NCI-H1930 (cell line): ENCODE data around the gene INPP5D.
"Not testable (repeated sequence)": the region's sequence is repeated elsewhere in the genome, so short reads cannot be mapped to it uniquely, and the experiment has no call there.

Source experiments
- DNase-seq, 2 experiments: peaks; one replicate each; lab custom pipeline; 2025; lab: John Stamatoyannopoulos, UW

The INPP5D gene

DNA sequence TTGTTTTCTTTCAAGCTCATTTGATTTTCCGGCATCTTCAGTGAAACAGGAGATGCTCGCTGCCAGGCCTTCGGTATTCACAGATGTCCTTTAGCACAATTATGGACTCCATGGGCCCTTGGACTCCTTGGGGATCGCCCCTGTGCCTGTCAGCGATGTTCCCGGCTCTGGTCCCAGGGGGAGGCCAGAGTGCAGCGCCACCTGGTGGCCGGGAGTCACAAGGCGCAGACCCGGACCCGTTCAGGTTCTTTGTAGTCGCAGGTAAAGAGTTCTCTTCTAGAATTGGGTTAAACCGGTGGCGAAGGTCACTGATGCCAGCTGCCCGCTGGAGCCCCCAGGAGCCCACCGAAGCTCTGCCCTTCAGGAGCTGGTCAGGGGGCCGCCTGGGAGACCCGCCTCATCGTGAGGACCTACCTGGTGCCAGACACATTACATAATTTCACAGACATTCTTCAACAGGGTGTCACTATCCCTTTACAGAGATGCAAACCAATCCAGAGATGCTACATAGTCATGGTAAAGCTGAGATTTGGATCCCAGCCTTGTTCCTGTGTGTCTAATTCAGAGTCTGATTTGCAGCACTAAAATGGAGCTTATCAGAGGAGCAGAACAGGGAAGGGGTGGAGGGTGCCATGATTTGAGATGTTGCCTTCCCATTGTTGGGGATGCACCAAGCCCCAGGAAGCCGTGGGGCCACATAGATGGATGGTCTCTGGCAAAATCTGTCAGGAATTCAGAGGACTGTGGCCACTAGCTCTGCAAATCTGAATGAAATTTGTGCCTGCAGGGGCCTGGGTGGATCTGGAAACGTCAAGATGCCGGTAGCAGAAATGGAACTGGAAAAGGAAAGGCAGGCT, 6.0 kb upstream of the INPP5D start:
- peak; percentile 37 to 54 for DNase-seq

DNA sequence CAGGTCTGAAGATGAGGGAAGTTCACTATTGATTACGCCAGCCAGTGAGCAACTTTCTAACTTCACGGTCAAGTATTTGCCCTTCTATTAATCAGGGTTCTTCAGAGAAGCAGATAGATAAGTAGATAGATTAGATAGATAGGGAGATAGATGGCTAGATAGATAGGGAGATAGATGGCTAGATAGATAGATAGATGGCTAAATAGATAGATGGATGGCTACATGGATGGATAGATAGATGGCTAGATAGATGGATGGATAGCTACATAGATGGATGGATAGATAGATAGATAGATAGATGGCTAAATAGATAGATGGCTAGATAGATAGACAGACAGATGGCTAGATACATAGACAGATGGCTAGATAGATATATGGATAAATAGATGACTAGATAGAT, 4.8 kb upstream of the INPP5D start:
- no peak for DNase-seq

DNA sequence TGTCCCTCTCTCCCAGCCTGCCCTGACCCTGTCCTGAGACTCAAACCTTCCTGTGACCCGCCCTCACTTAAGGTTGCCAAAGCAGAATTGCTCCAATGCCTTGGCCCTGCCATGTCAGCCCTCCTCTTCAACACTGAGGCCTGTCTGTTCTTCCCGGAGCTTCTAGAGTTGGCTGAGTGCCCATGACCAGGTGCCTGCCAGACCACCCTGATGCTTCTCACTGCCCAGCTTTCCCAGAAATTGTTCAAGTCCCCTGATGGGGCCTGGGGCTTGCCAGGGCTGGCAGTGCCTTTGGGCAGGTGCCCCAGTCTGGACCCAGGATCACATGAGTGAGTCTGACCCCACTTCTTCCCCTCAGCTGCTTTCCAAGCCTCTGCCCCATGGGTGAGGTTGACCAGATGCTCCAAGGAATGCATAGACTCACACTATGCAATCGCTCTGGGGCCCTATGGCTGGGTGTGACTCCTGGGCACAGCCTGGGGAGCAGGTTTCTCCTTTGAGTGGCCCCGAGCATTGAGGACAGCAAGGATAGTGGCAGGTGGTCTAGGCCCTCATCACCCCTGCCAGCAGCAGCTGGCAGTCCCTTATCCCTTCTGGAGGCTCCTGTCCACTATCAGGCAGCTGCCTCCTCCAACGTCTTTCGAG, 3.1 kb upstream of the INPP5D start:
- DNase-seq: no peak

DNA sequence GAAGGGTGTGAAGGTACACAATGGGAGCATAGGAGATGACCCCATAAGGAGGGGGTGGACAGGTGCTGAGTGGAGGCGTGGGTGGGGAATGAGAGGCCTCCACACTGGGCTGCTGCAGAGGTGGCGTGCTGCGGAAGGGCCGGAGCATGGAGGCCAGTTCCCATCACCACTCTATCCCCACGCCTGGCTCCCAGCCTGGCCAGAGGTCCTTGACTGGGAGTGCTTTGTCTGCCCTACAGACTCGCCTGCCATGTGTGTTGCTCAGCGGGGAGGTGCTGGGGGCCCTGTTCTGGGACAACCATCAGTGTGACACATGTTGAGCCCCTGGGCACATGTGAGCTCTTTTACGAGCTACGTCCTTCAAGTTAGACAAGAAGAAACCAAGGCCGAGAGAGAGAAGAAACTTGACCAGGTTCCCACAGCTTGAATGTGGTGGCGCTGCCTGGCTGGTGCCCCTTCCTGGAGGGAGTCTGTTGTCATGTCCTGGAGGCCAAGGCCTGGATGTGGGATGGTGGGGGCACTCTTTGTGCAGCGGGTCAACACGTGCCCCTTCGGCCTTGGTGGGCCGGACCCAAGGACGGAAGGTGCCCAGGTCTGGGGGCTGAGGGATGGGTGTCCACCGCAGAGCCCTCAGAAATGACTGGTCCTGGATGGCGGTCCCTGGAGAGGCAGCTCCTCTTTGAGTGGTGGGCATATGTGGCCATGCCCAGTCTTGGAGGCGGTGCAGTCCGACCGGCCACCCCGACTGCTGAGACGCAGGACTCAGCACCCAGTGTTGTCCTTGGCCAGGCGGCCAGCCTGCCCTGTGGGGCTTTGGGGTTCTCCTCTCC, 1.2 kb upstream of the INPP5D start:
- no peak for DNase-seq

DNA sequence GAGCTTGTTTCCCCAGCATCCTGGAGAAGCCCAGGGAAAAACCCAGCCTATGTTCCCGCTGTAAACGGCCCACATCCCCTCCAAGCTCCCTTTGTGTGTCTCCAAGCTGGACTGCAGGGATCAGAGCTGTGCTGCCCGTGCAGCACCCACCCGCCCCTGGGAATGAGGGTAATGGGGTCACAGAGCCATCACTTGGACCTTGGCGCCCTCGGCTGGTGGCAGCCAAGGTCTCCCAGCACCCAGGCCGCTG, 670 bp upstream of the INPP5D start:
- DNase-seq: no peak

DNA sequence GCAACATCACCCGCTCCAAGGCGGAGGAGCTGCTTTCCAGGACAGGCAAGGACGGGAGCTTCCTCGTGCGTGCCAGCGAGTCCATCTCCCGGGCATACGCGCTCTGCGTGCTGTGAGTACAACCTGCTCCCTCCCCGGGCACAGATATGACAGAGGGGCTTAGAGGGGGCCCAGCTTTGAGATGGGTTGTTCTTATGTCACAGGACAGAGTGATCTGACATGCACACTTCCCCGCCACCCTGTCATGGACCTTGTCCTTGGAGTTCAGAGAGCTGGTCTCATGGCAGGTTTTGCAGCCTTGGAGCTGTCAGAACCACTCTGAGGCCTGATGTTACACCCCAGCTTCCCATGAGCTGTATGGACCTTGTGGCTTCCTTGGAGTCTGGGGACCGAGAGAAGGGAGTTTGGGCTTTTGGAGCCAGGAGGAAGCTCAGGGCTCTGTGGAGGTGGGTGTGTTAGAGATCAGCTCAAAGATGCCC, 398 bp downstream of the INPP5D start:
- no peak for DNase-seq

DNA sequence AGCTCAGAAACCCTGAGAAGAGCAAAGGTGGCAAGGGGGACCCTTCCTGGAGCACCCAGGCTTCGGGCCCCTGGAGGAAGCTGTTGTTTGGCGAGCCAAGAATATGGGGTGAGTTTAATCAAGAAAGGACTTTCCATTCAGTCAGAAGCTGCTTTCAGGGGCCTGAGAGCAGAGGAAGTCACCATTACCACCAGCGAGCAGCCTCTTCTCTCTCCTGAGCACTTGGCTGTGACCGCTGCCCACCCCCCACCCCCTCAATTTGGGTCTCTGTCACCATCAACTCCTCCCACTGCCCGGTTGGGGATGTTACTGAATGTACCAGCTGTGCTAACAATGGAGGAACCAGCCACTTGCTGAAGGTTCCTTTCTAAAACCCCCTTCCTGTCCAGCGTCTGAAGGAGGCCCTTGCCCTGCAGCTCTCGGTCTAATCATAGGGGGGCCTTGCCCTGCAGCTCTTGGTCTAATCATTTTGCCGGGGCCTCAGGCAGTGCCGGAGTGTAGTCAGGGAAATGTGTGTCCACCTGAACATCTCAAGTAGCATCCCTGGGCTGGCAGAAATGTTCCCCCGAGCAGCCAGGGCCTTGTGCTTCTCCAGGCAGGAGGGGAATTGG, 943 bp downstream of the INPP5D start:
- DNase-seq: no peak

DNA sequence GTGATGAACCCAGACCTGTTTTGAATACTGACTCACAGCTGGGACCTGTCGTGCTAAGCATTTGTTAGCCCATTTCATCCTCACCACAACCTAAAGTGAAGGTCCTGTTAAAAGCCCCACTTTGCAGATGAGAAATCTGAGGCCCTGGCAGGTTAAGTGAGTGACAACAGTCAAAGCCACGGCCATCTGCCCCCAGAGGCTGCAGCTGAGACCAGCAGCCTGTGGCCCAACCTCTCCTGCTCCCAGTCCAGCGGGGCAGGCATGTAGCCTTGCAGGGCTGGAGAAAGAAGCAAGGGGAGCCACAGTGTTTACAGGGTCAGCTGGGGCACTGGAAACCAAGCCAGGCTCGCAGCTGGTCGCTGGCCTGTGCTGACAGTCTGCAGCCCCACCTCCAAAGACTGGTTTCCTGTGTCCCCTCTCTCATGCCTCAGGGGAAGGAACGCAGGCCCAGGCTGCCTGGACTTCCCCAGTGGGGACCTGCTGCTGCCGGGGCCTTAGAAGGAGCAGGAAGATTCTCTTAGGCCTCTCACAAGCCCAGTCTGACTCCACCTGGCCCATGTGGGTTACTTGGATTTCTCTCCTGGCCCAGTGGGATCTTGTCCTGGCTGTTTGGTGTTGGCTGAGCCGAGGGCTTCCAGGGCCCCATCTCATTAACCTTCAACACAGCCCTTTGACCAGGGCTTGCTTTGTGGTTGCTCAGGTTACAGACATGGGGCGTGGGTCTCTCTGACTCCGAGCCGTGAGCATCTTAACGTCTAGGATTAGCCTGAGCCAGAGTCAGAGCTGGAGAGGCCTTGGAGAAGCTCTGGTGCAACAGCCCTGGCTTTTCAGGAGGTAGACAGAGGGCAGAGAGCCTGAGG, 1.7 kb downstream of the INPP5D start:
- no peak for DNase-seq

DNA sequence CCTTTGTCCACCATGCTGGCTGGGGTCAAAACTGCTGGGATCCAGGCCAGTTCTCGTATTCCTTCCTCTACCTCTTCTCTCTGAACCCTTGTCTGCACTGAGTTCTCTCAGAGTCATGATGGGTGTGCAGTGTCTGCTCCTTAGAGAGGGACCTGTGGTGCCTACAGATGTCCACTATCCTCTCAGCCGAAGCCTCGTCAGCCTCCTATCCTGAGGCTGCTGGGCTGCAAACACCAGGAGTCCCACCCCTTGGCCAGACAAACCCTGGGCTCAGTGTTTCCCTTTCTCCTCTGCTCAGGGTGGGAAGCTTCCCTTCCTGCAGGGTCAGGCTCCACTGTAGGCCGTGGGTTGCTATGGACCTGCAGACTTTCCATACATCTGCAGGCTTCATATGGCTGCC, 2.3 kb downstream of the INPP5D start:
- DNase-seq: no peak

DNA sequence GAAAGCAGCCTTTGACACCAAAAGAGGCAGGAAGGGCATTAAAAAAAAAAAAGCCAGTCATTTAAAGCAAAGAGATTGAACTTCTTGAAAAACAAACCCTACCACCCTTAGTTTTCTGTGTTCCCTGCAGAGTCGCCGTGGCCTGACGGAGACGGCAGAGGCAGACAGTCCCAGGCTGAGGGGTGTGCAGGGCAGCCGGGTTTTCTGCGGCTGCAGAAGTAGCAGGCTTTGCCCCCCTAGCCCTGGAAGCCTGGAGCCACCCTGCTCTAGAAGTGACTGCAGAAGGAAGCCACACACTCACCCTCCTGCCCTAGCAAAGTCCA, 2.8 kb downstream of the INPP5D start:
- no peak for DNase-seq

DNA sequence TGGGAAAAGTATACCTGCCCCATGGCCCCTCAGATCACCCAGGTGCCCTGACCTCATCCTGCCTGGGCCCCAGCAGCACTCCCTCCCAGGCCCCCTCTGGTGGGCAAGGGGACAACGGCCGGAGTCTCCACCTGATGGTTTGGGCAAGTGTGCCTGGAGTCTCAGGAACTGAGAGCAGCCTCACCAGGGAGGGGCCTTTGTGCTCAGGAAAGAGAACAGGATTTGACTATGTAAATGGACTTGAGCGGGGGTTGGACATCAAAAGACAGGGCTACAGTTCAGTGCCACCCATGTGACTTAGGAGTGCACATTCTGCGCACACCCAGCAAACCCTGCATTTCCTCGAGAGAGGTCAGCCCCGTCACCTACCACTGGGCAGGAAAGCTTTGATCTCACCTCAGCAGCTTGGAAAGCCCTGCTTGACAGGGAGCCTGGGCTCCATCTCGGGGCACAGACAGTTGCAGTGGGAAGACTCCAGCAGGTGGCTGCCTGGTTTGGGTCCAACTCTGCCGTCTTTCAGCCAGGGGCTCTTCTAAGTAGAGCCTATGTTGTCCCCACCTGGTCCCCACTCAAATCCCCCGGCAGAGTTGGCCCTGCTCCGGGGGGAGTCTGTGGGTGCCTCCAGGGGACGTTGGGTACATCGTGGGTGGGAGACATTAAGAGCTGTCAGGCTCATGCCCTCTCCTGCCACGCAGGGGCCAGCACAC, 3.3 kb downstream of the INPP5D start:
- DNase-seq: no peak

DNA sequence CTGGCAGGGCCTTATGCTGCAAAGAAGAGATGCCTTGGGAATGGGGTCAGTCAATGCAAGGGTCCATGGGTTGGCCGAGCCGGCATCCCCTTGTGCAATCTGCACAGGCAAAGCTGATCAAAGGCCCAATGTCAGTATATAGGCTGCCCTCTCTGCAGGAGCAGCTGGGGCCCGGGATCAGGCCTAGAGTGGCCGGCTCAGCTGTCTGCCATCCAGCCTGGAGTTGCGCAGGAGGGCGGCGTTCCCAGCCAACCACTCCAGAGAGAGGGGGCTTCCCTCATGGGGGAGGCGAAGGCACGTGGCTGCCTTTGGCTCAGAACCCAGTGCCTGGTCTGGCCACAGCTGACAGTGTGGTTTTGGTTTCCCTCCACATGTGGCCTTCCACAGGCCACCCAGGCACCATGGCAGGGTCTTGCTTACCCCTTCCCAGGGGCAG, 3.9 kb downstream of the INPP5D start:
- no peak for DNase-seq

DNA sequence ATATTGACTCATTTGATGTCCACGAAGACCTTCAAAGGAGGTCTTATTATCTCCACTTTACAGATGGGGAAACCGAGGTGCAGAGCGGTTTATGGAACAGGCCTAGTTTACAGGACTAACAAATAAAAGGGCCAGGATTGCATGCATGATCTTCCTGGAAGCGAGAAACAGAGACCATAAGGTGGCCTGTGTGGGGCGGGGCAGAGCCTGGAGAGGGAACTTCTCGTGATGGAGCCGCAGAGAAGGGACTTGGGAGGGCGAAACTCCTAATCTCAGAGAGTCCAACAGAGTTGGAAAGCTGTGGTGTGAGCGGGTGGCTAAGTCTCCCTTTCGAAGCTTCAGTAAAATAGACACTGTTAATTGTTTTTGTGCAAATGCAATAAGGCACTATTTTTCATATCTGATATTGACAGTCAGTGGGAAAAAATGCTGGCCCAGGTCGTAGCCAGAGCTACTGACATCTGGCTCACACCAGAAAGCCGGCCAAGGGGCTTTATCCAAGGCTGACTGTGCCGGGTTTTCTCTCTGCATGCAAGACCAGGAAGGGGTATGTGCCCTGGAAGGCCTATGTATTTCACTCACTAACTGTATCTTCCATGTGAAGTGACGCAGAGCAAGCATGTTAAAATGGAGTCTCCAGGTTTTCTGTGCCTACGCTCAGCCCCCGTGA, 4.5 kb downstream of the INPP5D start:
- DNase-seq: no peak

DNA sequence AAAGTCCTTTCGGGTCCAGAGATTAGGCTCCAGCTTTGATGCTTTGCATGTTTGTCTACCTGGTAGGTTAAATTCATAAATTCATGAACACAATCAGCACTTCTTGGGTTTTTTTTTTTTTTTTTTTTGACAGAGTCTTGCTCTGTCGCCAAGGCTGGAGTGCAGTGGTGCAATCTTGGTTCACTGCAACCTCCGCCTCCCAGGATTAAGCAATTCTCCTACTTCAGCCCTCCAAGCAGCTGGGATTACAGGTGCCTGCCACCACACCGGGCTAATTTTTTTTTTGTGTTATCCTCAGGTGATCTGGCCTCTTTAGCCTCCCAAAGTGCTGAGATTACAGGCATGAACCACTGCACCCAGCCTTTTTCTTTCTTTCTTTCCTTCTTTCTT, 5.1 kb downstream of the INPP5D start:
- DNase-seq: not testable (repeated sequence)

DNA sequence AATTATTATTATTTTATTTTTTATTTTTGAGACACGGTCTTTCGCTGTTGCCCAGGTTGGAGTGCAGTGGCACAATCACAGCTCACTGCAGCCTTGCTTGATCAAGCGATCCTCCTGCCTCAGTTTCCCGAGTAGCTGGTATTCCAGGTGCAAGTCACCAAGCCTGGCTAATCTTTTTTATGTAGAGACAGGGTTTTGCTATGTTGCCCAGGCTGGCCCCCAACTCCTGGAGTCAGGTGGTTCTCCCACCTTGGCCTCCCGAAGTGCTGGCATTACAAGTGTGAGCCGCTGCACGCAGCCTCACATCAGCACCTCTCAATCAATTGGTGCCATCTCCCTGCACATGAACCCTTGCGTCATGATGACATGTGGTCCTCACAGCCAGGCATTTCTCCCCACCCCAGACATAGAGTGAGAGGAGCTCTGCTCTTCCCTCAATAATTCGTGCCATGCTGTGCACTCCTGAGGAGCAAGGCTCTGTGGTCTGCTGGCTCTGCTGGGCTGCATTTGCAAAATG, 5.9 kb downstream of the INPP5D start:
- DNase-seq: no peak

DNA sequence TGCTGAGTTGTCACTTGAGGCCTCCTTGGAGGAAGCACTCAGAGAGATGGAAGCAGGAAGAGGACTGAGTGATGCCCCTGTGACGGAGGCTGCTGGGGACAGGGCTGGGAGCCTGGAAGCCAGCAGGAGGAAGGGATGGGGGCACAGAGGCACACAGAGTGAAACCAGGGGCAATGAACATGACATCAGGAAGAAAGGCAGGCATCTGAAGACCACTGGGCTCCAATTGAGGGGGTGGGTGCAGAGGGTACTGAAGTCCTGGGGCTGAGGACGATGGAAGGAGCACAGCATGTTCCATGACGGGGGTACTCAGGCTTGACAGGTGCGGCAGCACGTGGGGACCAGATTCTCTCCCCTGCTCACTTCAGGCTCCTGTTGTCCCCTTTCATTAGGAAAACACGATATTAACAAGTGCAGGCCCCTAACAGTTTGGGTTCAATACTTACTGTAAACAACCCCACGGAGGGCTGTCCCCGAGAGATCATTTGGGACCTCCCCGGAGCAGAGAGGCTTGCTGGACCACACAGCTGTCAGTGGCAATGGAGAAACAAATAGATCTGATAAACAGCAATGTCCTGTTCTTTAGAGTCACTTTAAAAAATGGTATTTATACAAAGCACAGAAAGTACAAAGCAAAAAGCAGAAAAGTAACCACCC, 8.7 kb downstream of the INPP5D start:
- DNase-seq: no peak

DNA sequence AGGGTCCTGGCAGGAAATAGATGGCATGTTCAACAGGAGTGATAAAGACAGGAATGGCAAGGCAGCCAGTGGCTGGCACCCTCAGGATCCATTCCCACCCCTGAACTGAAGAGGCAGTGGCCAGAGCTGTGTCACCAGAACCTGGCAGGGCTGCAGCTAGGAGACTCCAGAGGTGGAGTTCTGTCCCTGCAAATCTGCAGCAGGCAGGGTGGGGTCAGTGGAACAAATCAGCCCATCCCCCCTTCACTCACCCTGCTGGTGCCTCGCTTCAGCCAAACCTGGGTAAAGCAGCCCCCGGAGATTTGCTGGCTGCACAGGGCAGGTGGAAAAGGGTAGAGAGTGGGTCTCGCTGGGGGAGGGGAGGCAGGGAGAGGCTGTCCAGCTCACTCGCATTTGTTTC, 12.7 kb downstream of the INPP5D start:
- no peak for DNase-seq

DNA sequence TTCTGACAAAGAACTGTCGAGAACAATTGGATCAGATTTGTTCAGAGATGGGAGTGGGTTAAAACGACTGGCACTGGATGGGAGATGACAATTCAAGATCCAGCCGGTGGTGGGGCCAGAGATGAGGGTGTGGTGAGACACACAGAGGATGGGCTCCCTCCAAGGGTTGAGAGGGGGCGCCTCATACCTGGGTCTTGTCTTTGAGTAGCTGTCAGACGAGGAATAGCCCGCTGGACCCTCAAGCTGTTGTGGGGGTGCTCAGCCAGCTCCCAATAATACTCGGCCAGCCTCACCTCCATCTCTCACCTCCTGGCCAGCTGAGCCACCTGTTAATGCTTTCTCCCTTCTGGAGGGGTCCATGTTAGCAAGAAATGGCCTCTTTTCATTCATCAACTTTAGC, 14.0 kb downstream of the INPP5D start:
- no peak for DNase-seq

DNA sequence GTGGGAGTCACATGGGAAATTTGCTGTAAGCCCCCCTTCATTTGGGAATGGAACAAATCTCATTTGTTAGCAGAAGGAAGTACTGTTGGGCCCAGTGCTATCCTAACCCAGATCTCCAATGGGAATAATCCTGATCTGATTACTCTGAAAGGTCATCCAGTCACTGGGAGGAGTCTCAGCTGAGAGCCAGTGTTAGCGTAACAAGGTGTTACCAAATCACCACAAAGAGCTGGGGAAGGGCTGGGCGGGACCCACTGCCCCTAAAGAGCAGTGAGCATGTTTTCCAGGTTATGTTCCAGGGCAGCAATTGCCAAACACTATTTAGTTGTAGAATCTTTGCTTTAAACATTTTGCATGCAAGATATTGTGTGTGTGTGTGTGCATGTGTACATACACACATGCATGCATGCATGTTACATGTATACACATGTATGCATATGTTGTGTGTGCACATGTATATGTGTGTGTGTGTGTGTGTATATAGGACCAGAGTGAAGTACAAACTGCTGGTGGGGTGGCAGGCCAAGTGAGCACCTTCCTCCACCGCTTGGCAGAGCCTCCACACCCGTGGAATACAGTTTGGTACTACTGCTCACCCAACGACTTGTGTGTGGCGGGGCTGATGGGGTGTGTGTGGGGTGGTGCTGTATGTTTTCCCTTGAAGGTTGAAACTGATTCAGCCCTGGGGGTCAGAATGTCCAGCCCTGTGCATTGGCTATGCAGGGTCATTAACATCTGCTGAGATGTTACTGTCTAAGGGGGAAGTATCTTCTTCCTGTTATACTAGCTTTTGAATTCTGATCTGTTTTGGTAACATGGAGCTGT, 15.2 kb downstream of the INPP5D start:
- no peak for DNase-seq
